Raji (cell line): Measurements from ENCODE around the gene EDN2.

Experiments
- POLR2A ChIP-seq: IDR thresholded peaks from 2 replicates; pipeline ENCODE4 v1.6.1; 2011; ENCODE audit warnings: low read depth, low read length, control low read depth; ENCODE audit not compliant: insufficient read depth

EDN2 gene

GRCh38 chr1:41484402-41485241 is at the start of gene EDN2:
Gene EDN2, minus strand, starts transcription at chr1:41484683. Its CDS starts 82 bp downstream, at chr1:41484601.
- no peak for TF ChIP-seq POLR2A

DNA sequence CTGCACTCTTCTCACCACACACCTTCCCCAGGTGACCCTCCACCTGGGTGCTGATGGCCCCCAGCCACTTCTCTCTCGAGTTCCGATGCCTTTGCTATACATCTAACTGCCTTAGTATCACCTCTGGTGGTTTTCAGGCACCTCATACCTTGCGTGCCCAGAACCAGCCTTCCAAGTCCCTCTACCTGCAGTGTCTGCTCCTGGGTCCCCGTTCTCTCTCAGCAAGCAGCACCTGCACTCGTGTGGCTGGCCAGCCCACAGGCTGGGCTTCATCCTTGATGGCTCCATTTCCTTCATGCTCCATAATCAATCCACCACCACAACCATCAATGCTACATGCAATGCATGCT is 49.2 kb upstream of the EDN2 start:
- TF ChIP-seq POLR2A: no peak

- no peak for TF ChIP-seq POLR2A
Observed at GRCh38 chr1:41533016-41533730, 48.7 kb upstream of the EDN2 start.

DNA sequence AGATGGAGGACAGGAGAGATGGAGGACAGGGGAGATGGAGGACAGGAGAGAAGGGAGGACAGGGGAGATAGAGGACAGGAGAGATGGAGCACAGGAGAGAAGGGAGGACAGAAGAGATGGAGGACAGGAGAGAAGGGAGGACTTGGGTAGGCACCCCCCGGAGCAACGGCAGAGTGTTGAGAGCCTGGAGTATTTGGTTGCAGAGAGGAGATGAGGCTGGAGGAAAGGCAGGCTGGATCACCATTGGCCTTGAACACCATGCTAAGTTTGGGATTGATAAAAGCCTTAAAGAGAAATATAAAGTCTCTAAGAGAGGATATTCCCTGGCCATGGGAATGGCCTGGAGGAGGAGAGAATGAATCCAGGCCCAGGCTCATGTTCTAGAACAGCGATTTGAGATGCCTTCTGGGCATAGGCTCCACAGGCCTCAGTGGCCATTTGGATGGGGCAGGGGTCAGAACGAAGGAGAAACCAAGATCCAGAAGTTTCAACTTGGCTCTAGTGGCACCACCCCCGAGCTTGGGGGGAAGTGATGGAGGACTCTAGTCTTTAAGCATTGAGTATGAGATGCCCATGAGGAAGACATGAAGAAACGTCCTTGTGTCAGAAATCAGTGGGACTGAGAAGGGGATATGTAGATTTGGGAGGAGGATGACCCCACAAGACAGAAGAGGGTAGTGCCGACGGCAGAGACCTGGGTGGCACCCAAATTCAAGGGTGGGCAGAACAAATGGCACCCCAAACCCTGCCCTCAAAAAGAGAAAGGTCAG is 47.9 kb upstream of the EDN2 start:
- no peak for TF ChIP-seq POLR2A

GRCh38 chr1:41530411-41530810 is 45.9 kb upstream of the EDN2 start:
- no peak for TF ChIP-seq POLR2A

- TF ChIP-seq POLR2A: no peak
Observed at GRCh38 chr1:41529621-41530395, 45.3 kb upstream of the EDN2 start.

DNA sequence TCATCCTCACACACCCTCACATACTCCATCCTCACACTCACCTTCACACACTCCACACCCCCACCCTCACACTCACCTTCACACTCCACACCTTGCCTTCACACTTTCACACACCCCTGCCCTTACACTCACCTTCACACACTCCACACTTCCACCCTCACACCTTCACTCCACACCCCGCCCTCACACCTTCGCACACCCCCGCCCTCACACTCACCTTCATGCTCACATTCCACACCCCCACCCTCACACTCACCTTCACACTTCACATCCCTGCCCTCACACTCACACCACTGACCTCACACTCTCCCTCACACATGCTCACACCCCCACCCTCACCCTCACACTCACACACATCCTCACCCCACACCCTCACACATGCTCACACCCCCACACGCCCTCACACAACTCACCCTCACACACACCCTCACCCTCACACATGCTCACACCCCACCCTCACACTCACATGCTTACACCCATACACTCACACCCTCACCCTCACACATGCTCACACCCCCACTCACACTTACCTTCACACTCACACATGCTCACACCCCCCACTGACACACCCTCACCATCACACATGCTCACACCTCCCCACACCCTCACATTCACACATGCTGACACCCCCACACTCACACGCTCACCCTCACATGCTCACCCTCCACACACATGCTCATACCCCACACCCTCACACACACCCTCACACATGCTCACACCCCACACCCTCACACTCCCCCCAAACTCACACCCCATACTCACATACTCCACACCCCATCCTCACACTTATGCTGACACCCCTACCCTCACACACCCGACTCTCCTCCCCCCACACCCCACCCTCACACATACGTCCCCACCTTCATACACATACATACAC is 44.5 kb upstream of the EDN2 start:
- no peak for TF ChIP-seq POLR2A

- no peak for TF ChIP-seq POLR2A
Observed at GRCh38 chr1:41528106-41528505, 43.6 kb upstream of the EDN2 start.

DNA sequence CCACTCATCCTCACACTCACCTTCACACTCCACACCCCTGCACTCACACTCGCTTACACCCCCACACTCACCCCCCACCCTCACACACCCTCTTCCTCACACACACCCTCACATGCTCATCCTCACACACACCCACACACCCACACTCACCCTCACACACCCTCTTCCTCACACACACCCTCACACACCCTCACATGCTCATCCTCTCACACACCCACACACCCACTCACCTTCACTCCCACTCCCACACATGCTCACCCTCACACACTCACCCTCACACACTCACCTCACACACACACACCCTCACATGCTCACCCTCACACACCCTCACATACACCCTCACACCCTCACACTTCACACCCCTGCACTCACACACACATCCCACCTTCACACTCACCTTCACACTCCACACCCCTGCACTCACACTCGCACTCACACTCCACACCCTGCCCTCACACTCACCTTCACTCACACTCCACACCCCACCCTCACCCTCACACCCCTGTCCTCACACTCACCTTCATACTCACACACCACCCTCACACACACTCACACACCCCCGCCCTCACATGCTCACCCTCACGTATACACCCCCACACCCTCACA is 42.6 kb upstream of the EDN2 start:
- TF ChIP-seq POLR2A: no peak

- no peak for TF ChIP-seq POLR2A
Observed at GRCh38 chr1:41525891-41526587, 41.6 kb upstream of the EDN2 start.

DNA sequence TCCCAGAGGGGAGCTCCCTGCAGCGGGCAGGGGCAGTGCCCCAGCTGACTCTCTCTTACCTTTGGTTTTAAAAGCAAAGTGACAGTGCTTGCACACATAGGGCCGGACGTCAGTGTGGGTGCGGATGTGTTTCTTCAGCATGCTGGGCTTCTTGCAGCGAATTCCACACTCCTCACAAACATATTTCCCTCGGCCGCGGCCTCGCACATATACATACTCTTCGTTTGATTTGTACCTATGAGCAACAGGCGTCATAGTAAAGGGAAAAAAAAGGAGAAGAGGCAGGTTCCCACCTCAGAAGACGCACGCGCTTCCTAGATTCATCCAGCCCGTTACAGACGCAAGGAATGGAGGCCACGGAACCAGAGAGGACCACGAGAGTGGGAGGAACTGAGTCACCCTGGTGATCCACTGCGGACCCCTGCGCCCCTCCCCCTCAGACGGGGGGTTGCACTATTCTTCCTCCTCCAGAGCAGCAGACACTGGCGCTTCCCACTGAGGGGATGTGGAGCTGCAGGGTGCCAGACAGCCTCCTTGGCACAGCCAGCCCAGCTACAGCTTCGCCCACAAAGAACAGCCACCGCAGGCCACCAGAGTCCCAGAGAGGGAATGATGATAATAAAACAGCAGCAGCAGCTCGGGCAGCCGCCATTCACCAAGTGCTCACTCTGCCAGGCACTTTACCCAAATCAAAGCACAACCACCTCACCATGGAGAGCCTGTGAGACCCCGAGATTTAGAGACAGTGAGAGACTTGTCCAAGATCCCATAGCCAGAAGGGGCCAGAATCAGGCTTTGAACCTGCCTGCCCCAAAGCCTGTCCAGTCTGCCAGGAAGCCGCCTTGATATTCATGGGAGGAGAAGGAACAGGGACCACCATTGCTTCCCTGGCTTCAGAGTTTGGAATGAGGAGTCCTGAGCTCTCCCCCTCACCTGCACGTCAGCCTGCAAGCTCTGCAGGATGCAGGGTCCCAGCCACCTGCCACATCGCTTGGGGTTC is 40.5 kb upstream of the EDN2 start:
- TF ChIP-seq POLR2A: no peak
